EH (cell line): ENCODE data around the gene CBX5.
"Not testable (repeated sequence)": the region's sequence is repeated elsewhere in the genome, so short reads cannot be mapped to it uniquely, and the experiment has no call there.

Source experiments
- DNase-seq: peaks from one replicate; pipeline ENCODE4 v3.0.0-alpha.2; 2015; ENCODE audit warnings: low read depth

CBX5 gene

DNA sequence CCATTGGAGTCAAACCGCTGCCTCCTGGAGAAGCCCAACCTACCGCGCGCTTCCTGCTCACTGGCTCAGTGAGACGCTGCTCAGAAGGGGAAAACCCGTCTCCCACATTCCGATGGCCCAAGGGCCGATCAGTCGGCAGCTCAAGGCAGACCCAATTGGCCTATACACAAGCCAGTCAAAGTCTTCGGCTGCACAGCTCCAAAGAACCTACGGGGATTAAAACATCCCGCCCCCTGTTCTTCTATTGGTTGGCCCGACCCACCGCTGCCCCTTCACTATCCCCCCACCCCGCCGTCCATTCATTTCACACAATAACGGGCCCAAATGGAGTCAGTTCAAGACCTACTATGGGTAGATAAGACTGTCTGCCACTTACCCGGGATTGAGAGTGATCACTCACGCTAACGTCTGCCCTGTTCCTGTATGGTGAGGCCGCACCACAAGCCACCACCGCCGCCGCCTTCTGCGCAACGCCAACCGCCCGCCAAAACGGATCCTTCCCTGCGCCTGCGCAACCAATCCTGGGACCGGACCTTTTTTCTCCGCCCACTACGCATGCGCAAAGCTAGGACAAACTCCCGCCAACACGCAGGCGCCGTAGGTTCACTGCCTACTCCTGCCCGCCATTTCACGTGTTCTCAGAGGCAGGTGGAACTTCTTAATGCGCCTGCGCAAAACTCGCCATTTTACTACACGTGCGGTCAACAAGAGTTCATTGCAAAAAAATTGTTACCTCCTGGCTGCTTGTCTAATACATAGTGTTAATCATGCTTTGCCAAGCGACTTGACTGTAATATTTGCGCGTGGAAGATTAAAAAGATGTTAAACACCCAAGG lies at the start of gene CBX5:
Gene CBX5, minus strand, starts transcription at position 491 of the 836 bp plus-strand sequence. CDS start 22,472 bp downstream, outside the sequence.
- DNase-seq: peak; percentile 100

DNA sequence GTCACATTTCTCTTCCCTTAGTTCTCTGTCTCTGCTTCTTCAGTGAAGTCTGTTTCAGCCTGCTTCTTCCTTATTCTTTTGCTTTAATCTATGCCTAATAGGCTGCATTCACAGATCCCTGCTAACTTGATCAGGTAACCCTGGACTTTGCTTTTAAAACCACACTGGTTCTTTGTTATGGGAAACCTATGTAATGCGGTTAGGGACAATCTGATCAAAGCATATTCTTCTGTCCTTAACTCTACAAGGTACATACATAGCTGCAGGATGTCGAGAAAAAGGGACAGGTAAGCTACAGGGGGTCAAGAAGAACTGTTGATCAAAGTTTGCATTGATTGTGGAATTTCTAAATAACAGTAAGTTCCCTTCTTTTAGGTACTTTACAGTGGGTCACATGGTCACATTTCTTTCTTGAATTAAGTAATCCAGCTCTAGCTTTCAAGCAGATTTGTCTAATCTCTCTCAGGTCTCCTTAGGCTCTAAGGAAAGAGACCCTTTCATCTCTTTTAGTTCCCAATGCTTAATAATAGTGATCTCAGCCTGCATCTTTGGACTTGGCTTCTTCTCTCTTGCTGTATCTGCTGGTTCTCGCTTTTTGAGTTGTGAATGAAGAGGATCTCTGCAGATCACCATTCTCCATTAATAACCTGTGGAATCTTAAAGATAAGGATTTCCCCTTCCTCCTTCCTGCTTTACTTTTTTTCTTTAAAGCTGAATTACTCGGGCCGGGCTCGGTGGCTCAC lies 48.8 kb upstream of the CBX5 start:
- peak; percentile 12 for DNase-seq

GRCh38 chr12:54325442-54326109 lies 45.7 kb upstream of the CBX5 start:
- peak; percentile 21 for DNase-seq

DNA sequence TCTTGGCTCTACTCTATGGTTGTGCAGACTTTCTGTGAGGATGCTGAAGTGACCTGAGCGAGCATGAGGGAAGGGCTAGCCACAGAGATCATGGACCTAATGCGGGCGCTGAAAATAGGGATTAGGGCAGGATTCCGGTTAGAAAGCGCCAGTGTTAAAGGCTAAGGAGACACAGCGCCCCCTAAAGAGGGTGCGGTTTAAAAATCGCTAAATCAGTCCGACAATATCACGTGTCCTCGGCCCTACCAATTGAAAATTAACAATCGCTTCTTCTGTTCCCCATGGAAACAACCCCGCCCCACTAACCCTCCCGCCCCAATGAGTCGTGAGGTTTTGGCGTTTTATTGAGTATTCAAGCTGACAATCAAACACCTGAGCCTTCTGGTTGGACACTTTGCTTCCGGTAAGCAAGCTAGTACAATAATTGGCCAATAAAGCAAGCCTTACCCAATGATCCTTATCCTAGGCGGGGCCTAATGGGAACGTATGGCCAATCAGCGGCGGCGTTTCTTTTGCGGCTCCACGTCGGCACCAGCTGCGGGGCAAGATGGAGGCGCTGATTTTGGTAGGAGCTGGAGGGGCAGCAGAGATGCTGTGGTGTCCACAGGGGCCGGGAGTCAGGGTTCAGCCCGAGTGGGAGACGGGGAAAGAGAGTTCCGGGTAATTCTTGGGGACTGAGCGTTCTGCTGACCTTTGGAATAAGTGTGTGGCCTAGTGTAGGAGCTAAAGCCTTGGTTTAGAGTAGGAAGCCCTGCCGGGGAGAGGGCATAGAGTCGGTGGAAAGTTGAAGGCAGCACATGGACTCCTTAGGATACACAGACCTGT lies 44.9 kb upstream of the CBX5 start, which contains the start of gene COPZ1:
Gene COPZ1, plus strand, starts transcription at position 515 of the 825 bp plus-strand sequence. Its CDS starts 33 bp downstream, at position 548.
- peak; percentile 100 for DNase-seq

- DNase-seq: no peak
Measured at GRCh38 chr12:54321363-54321762, 41.4 kb upstream of the CBX5 start.

DNA sequence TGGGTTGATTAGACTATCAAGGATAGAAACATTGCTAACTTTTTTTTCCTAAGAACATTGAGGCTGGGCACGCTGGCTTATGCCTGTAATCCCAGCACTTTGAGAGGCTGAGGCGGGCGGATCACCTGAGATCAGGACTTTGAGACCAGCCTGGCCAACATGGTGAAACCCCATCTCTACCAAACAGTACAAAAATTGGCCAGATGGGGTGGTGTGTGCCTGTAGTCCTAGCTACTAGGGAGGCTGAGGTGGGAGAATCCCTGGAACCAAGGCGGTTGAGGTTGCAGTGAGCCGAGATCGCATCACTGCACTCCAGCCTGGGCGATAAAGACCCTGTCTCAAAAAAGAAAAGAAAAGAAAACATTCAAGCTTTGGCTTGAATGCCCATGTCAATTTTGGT lies 32.4 kb upstream of the CBX5 start:
- not testable (repeated sequence) for DNase-seq

DNA sequence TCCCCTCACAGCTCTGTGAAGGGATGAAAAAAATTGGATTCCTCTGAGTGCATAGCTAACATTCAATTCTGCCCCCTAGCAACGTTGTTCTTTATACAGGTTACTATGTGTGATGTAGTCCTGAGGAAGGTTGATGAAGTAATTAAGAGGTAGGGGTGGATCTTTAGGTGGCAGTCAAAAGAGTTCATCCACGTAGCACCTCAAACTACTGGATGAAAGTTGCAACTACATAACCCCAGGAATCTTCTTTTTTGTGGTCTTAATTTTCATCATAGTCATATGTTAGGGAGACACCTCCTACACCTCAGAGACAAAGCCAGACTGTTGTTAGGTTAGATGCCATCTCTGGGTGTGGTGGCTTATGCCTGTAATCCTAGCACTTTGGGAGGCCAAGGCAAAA lies 31.1 kb upstream of the CBX5 start:
- DNase-seq: no peak

DNA sequence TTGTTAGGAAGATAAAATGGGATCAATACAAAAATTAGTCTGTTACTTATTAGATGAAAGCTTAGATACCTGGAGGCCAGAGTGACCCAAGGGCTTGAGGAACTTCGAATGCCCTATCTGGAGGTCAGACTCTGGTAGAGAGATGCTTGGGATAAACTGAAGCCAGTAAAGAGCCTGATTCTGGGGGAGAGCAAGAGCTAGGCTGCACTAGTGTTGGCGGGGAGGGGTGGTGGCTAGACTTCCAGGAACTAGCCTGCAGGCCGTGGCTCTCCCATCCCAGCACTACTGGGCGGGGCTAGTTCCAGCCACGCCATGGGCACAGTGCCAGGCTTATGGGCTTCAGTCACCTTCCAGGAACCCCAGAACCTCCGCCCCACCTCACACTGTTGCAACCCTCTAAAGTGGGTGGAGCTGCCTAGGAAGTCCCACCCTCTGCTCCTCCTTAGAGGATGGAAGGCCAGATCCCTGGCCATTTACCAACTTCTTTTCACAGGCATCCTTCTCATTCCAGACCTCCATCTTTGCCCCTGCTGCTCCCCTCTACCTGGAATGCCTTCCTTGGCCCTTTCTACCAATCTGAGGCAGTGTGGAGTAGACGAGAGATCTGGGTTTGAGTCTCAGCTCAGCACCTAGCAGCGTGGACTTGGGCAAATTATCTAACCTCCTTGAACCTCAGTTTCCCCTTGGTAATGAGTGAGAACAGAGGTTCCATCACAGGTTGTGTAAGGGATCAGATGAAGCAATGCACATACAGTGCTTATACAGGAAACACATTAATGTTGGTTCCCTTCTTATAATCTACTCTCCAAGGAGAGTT lies 27.2 kb upstream of the CBX5 start:
- DNase-seq: peak; percentile 63

DNA sequence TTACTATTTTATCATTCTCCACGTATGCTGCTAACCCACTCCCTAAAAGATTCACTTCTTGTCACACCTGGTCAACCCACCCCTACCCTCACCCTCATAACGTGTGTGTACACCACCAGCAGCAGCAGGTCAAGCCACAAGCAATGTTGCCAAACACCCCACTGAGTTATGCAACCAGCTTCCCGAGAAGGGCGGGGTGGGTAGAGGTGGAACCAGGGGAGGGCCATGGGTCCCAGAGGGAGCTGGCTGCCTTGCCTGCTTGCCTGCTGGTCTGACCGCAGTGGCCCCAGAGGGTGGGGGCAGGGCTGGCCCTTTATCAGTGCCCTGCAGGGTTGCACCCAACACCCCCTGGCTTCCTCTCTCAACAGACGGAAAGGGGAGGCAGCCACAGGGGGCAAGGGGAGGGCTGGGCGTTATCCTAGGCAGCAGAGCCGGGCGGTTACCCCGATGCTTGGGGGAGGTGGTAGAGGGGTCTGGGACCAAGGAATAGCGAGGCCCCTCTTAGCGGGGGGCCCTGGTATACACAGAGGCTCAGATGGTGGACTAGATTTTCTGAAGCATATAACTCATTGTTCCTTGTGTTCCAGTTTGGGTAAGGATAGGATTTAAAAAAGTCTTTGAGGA lies 24.4 kb upstream of the CBX5 start:
- DNase-seq: peak; percentile 53

GRCh38 chr12:54303640-54304039 lies 23.7 kb upstream of the CBX5 start:
- no peak for DNase-seq

- DNase-seq: no peak
Measured at GRCh38 chr12:54301428-54302048, 21.6 kb upstream of the CBX5 start.

DNA sequence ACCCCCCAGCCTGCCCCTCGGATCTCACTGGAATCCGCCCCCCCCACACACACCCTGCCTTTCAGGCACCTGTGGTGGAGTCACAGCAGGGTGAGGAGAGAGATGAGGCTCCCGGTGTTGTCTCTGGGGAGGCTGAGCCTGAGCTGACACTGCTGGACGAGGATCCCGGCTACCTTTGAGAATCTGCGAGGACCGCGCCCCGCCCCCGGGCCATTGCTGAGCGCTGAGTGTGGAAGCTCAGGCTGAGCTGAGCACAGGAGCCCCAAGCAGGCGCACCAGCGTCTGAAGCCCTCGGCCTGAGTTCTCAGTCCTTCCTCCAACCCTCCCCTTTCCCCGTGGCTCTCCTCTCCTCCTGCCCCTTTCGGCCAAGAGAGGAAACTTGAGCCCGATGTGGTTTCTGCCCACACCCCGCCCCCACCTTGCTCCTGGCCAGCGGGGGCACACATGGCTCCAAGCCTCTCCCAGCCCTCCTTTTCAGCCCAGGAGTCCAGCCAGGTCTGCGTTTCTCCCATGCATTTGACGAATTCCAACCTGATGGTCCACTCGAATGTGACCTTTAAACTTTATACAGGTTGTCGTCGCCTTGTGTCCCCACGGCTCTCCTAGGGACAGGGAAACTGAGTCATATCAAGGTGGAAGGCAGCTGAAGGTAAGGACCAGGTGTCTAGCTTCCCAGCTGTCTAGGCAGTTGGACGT lies 21.0 kb upstream of the CBX5 start, which contains the start of gene NFE2:
Gene NFE2, minus strand, starts transcription at position 284 of the 696 bp plus-strand sequence. CDS start 5,767 bp downstream, outside the sequence.
- DNase-seq: peak; percentile 88

DNA sequence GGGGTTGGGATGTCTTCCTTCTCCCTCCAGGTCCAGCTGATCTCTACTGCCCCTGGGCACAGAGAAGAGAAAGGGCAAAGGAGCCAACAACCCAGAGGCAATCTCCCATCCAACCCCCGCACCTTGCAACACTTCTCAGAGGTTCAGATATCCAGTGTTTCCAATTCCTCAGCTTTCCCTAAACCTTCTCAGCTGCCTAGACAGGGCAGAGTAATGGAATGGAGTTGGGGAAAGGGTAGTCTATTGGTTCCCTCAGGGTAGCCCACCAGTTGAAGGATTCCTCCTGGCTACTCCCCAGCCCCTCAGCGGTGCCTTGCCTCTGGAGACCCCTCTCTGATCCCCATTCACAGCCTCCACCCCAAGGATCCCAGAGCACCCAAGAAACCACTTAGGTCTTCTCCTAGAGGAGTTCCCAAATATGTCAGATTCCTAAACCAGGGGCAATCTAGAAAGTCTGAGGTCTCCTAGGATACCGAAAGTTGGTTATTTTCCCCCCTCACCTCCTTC lies 20.4 kb upstream of the CBX5 start:
- DNase-seq: peak; percentile 26

GRCh38 chr12:54299515-54300224 lies 19.7 kb upstream of the CBX5 start:
- peak; percentile 50 for DNase-seq

DNA sequence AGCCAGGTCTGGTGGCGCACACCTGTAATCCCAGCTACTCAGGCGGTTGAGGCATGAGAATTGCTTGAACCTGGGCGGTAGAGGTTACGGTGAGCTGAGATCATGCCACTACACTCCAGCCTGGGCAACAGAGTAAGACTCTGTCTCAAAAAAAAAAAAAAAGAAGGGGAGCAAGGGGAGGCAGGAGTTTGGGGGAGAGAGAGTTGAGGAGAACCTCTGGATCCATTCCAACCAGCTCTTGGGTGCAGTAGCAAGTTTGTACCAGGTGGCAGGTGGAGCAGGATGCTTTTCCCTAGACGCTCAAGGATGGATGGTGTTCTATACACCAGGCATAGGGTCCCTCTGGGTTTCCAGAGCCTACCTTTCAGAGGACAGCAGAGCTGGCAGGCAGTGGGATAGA lies 19.0 kb upstream of the CBX5 start:
- no peak for DNase-seq

DNA sequence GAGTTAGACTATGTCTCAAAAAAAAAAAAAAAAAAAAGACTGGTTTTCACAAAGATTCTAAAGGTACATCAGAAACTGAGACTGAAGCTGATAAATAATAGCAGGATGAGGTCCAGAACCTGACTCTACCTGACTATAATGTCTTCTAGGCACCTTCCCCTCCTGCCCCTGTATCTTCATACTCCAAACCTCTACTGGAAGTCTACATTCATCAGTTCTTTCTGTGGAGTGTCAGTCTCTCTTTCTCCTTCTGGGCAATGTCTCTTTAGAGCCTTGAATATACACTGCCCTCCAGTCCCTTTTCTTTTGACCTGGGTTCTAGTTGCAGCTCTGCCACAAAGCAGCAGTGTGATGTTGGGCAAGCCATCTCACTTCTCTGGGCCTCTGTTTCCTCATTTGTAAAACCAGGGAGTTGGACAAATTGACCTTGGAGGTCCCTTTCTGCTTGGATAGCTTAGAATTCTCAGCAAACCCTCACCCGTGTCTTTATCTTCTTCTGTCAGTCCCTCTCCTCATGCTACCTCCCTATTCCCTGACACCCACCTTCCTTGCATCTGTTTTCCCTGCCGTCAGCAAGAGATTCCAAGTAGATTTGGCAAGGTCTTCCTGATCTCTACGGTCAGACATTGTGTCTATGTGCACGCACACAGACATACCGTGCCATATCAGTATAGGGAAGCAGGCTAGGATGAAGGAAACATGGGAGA lies 16.6 kb upstream of the CBX5 start:
- DNase-seq: no peak

DNA sequence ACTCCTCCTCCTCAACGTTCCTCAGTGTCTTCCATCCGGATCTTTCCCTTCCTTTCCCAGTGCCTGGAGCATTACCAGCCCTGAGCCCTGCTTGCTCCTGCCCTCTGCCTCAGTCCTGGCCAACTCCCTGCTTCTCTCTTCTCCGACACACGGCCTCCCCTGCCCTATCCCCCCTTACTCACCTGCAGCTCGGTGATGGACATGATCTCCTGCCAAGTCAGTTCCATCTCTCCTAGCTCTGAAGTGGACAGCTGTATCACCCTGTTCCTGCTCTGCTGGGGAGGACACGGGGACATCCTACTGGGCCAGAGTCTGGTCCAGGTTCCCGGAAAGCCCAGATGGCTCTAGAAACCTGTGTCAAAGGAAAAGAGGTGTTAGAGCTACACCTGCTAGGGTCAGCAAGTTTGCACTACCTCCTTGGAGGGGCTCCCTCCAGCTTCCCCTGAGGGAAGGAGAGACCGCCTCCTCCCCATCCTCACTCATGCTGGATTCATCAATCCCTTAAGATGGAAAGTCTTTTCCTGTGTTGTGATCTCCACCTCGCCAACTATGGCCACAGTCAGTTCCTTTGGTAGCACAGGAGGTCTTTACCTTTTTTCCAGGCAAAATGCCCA lies 15.1 kb upstream of the CBX5 start:
- no peak for DNase-seq
